HG03520 (cell line): ENCODE measurements around the gene DNAJA3.

ENCODE experiments used
- ATAC-seq: cut with Tn5 transposase; IDR thresholded peaks from one replicate; pipeline ENCODE4 v1.9.1; 2021; ENCODE audit warnings: mild to moderate bottlenecking, moderate library complexity; ENCODE audit not compliant: unreplicated experiment

The DNAJA3 gene

GRCh38 chr16:4472880-4473279 lies 47.2 kb downstream of the DNAJA3 start:
- no peak for ATAC-seq

GRCh38 chr16:4474192-4474961 lies 48.7 kb downstream of the DNAJA3 start, which contains the start of gene NMRAL1:
NMRAL1 (minus strand) TSS chr16:4474625; CDS start chr16:4474132, 493 bp downstream.
- peak; percentile 41 for ATAC-seq

GRCh38 chr16:4475880-4476788 lies 50.5 kb downstream of the DNAJA3 start, which contains the start of gene HMOX2:
HMOX2 (plus strand) TSS chr16:4476398; CDS start chr16:4505525, 29,127 bp downstream.
- ATAC-seq, result peak; percentile 73

- no peak for ATAC-seq
Measured at GRCh38 chr16:4477966-4478365, 52.3 kb downstream of the DNAJA3 start.

GRCh38 chr16:4481526-4481925 lies 55.9 kb downstream of the DNAJA3 start:
- ATAC-seq, result no peak

DNA sequence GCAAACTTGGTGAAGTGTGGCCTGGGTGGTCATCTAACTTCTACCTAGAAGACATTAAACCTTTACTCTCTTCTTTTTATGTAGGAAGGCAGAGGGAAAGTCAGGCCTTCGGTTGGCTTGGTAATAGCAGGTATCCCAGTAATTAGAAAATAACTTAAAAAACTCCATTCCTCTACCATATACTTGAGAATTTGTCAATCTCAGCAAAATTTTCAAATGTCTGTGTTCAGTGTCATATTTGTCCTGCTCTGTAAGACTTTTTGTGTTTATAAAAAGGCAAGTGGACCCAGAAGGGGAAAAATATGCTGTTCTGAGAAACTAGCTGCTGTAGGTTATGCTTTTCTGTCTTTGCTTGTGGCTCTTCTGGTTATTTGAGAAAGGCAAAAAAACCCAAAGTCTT lies 56.3 kb downstream of the DNAJA3 start:
- ATAC-seq, result no peak

GRCh38 chr16:4486126-4486893 lies 60.6 kb downstream of the DNAJA3 start:
- ATAC-seq, result no peak

GRCh38 chr16:4487955-4488498 lies 62.4 kb downstream of the DNAJA3 start:
- ATAC-seq, result no peak

GRCh38 chr16:4488499-4488967 lies 62.9 kb downstream of the DNAJA3 start:
- ATAC-seq, result no peak

DNA sequence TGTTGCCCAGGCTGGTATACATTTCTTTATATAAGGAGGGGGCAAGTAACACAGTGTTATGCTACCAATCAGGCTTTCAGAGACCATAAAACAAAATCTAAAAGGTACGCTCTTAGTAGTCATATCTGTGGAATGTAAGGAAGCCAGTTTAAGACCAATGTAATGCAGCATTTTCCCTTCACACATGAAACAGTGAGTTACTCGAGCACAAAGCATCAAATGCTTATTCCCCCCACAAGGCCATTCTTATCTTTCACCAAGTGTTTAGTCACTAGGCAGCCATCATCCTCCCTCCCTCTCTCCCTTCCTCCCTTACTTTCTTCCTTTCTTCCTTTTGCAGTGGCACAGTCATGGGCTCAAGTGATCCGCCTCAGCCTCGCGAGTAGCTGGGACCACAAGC lies 63.4 kb downstream of the DNAJA3 start:
- ATAC-seq, result no peak

DNA sequence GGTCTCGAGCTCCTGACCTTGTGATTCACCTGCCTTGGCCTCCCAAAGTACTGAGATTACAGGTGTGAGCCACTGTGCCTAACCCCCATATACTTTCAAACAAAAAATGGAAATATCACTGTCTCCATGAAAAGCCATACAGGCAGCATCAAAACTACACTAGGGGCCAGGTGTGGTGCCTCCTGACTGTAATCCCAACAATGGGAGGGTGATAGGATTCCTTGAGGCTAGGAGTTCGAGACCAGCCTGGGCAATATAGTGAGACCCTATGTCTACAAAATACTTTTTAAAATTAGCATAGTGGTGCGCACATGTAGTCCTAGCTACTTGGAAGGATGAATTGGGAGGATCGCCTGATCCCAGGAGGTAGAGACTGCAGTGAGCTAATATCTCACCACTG lies 66.2 kb downstream of the DNAJA3 start:
- no peak for ATAC-seq

DNA sequence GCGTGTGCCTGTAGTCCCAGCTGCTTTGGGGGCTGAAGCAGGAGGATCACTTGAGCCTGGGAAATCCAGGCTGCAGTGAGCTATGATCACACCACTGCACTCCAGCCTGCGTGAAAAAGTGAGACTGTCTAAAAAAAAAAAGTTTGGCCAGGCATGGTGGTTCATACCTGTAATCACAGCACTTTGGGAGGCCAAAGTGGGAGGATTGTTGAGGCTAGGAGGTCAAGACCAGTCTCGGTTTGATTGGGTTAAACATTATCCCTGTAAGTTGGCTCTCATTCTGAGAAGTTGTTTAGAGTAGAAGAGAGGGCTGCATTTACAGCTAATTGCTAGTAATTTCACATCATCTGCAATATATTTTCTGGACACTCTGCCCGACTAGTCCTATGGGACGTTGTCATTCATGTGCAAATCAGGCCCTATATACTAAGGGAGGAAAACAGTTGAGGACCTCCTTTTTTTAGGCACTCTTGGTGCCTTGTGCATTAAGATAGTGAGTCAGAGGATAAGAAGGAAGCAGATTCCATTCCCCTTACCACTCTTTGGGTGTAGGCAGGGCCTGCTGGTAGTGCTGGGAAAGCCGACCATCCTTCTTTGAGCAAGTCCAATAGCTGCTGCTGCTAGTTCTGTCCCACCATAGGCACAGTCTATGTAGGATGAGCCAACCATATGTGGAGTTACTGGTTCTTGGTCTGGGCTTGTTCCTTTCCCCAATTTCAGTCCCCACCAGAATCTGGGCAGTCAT lies 69.2 kb downstream of the DNAJA3 start:
- no peak for ATAC-seq

DNA sequence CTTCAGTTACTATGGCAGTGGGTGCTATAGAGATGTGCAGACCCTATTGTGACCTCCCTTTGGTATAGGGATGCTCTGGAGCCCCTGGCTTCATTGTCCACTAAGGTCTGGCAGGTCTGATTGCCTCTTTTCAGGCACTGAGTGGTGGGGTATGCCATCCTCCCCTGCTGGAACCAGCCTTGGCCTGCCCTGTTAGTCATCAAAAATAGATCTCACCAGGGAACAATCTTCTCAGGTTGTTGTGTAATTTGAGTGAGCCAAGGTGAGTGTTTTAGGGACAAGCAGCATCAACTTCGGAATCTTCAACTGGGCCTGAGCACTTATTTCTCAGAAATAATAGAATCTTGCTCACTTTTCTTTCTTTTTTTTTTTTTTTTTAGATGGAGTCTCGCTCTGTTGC lies 70.1 kb downstream of the DNAJA3 start:
- ATAC-seq, result no peak

DNA sequence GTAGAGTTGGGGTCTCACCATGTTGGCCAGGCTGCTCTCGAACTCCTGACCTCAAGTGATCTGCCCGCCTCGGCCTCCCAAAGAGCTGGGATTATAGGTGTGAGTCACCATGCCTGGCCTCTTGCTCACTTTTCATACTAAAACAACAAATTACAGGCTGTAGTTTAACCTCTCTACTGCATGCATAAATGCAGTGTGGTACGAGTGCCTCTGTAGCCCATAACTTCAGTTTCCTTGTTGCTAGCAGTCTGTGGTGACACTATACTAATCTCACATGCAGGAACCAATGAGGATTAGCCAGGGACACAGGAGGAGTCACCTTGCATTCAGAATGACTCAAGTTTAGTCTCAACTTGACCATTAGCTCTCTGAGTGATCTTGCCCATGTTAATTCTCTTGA lies 70.6 kb downstream of the DNAJA3 start:
- no peak for ATAC-seq

DNA sequence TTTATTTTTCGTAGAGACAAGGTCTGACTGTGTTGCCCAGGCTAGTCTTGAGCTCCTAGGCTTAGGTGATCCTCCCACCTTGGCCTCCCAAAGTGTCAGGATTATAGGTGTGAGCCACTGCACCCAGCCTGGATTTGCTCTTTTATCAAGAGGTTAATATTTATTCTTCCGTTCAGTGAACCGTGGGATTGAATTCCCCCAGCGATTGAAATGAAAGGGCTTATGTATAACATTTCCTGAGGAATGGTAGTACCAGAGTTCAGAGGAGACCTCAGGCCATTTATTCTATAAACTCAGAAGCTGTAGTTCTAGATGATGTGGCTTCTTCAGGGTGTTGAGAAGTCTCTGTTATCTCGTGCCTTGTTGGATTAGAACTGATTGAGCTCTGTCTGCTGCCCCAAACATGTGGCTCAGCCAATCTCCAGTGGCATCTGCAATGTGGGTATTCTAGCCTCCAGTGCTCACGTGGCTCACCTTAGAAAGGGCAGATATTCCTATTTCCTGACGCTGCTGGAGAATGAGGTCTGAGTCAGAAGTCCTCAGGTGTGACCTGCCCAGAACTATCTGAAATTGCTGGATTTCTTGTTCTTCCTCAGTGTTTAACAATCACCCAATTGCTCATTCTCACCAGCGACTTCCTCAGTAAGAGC lies 73.0 kb downstream of the DNAJA3 start:
- ATAC-seq, result no peak

DNA sequence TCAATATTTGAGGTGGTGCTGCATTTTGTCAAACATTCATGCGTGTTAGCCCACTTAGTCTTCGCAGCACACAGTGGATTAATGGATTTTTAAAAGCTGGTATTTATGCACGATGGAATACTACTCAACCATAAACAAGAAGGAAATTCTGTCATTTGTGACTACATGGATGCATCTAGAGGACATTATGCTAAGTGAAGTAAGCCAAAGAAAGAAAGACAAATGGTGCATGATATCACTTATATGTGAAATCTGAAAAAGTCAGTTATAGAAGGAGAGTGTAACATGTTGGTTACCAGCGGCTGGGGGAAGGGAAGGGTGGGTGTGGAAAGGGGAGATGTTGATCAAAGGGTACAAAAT lies 73.5 kb downstream of the DNAJA3 start:
- no peak for ATAC-seq

DNA sequence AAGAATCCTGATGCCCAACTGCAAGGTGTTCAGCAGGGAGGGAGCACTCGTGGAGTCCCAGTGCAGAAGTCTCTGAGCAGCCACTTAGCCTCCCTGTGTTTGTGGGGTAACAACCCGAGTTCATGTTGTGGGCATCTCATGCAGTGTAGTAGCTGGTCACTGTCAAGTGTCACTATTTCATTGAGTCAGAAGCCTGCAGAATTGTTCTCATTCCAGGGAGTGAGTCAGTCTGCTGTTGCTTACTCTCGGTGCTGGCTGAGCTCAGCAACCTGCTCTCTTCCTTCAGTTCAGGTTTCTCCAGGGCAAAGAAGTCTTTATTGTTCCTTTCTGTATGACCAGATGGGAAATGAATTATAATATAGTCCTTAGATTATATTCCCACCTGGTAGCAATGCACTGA lies 74.6 kb downstream of the DNAJA3 start:
- no peak for ATAC-seq

DNA sequence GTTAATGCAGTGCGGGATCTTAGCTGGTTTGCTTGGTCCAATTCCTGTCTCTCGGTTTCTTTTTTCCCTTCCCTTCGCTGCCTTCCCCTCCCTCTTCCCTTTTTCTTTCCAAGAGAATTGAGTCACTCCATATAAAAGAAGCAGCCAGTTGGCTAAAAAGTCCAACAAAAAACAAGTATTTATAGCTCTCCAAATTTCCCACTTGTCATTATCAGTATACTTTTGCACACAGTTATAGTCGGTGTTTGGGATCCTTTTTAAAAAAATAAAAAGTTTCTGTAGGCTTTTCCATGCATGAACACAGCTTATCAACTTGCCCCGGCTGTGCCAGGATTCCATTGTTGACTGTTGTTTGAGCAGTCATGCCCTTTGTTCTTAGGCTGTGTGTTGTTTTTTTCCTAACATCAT lies 75.4 kb downstream of the DNAJA3 start:
- no peak for ATAC-seq

DNA sequence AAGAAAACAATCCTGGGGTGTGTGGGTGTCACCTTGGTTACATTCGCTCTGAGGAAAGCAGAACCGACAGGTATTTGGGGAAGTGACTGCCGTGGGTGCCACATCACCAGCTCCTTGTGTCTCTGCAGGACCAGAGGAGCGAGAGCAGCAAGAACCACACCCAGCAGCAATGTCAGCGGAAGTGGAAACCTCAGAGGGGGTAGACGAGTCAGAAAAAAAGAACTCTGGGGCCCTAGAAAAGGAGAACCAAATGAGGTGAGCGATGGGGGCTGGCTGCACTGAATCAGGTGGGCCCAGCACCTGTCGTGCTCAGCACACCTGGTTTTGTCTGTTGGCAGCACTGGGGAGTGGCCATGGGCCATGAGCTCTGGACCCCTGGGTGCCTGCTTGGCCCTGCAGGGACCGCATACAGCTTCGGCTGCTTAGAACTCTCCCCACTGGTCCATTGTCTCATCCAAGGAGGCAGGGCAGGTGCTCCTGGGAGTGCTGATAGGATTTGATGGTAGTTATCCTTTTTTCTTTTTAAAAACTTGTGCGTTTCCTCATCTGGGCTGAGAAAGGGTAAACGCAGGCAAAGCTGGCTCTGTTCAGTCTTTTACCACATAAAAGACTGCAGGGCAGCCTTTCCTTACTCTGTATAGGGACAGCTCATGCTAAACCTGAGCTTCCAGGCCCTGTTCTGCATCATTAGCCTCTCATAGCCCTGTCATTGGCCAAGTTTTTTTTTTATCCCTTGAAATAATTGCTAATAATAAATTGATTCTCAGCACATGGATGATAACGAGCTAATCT lies 79.9 kb downstream of the DNAJA3 start:
- peak; percentile 85 for ATAC-seq
